NCI-H748 (cell line): Measurements from ENCODE around the gene COMTD1.
"Not testable (repeated sequence)": the region's sequence is repeated elsewhere in the genome, so short reads cannot be mapped to it uniquely, and the experiment has no call there.

Experiments used
- DNase-seq: peaks from one replicate; lab custom pipeline; 2025; ENCODE audit not compliant: unreplicated experiment; lab: John Stamatoyannopoulos, UW

The COMTD1 gene

GRCh38 chr10:75226095-75226494 is 9.7 kb downstream of the COMTD1 start:
- no peak for DNase-seq

DNA sequence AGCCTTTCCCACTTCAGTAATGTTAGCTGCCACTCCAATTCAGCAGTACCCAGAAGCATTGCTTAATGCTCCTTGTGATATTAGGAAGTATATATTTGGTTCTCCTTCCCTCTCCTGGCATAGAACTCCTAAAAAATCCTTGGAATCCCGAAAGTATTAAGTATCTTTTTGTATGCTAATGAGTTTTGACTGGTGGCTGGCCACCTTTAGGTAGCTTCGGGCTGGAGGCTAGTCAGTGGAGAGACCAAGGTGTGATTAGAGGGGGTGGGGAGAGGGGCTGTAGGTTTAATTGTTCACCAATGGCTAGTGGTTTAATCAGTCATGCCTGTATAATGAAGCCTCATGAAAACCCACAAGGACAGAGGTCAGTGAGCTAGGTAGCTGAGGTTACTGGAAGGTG is 12.2 kb downstream of the COMTD1 start:
- DNase-seq, result no peak

DNA sequence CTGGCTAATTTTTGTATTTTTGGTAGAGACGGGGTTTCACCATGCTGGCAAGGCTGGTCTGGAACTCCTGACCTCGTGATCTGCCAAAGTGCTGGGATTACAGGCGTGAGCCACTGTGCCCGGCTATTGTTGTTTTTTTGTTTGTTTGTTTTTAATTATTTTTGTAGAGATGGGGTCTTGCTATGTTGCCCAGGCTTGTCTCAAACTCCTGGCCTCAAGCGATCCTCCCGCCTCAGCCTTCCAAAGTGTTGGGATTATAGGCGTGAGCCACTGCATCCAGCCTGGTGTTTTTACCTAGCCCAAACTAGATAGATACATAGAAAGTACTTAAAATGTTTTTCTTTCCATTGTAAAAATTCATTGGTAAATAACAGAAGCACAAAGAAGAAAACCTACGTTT is 14.3 kb downstream of the COMTD1 start:
- DNase-seq, result not testable (repeated sequence)

DNA sequence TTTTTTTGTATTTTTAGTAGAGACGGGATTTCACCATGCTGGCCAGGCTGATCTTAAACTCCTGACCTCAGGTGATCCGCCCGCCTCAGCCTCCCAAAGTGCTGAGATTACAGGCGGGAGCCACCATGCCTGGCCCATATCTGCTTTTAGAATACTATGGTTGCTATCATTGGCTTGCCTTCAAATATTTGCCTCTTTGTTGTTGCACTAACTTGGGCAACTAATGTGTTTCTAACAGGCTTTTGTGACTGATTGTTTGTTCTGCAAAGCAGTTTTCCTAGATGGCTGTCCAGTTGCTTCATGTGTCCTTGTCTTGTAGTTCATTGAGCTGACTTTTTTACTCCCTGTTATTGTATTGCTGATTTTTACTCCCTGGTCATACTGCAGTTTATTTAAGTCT is 15.5 kb downstream of the COMTD1 start:
- no peak for DNase-seq

- DNase-seq, result no peak
Measured at GRCh38 chr10:75212343-75212742, 23.4 kb downstream of the COMTD1 start.

DNA sequence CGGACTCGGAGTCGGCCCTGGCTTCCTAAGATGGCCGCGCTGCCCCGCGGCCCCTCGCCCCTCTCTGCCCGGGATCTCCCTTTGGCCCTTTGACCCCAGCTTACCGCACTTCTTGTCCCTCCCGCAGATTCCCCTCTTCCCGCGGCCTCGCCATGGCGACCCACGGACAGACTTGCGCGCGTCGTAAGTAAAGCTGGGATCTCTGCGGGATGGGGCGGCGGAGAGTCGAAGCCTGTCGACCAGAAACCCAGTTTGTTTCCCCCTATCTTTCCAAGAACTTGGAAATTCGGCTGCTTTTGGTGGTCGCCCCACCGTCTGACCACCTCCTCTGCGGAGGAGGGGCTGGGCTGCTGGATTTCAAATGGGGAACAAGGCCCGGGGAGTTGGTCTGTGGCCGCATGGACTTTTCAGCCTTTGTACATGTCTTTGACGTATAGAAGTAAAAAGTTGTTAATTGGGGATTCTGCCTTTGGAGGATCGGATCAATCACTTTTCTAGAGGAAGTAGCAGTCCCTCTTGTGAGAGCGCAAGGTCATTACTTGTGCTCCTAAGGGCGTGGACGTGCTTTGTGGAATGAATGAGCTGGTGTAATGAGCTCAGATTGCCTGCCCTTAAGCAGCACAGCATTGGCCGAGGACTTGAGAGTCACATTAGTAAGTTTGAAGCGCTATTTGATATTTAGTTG is 24.6 kb downstream of the COMTD1 start:
- DNase-seq, result peak; percentile 31

DNA sequence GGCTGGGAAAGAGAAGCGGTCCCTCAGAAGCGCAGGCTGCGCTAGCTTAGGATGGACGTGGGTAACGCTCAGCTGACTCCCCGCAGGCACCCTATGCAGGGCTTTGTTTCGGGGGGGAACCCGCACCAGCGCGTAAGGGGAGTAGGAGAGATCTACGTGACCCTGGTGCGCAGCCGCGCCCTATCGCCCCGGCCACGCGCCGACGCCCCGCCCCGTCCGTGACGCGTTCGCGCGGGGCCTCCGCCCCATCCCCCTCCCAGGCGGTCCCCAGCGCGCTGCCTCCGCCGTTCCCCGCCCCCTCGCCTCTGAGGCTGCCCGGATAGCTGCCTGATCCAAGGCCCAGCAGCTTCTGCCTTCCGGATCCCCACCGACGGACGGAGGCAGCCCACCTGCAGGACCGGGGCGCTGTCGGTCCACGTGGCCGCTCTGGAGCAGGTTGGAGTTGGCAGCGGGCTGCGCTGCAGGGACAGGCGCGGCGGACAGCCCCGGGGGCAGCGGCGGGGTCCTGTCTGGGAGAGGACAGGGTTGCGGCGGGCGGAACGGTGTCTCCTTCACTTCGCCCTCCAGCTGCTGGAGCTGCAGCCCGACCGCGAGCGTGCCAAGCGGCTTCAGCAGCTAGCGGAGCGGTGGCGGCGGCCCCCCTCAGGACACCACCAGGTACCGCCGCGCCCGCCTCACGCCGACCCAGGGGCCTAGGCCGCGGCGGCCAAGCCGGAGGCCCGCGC is 25.3 kb downstream of the COMTD1 start, which contains the start of gene VDAC2:
Gene VDAC2 (plus strand): TSS at position 515 of the 725 bp plus-strand sequence. CDS start 363 bp downstream, outside the sequence.
- DNase-seq, result peak; percentile 81

DNA sequence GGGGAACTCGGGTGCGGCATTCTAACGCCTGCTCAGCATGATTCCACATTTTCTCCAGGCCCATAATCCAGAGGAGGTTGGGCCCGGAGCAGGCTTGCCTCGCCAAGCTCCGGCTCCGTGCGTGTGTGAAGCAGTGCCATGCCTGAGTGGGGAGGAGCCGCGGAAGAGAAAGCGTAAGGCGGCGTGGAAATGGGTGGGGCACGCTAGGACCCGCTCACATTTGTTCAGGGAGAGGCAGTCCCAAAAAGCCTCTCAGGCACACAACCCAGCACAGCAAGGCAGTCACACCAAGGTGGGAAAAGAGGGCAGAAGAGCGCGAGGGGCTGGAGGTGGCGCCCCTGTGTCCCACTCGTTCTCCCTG is 25.9 kb downstream of the COMTD1 start:
- peak; percentile 74 for DNase-seq

DNA sequence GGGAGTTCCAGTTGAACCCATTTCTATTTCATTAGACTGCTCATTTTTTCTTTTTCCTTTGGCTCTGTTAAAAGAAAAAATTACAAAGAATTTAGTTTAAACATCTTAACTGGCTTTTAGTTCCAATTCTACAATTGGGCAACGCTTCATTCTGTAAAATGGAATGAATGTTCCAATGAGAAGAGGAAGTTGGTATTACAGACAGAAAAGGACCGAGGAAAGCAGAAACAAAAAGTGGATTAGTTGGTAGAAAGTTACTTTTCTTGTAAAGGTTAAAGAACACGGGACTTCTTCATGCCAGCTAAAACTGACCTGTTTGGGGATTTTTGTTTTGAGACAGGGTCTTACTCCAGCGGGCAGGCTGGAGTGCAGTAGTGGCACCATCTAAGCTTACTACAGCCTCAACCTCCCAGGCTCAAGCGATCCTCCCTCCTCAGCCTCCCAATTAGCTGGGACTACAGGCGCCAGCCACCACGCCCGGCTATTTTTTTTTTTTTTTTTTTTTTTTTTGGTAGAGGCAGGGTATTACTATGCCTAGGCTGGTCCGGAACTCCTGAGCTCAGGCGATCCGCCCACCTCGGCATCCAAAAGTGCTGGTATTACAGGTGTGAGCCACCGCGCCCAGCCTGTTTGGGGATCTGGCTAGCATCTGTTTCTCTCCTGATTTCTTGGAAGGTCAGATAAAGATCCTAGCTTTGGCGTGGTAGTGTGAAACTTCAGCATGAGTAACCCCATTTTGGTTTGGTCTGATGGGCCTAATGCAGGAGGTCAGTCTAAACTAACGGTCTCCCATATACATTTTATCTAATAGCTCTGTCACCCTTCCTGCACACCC is 26.5 kb downstream of the COMTD1 start:
- DNase-seq, result no peak

- no peak for DNase-seq
Measured at GRCh38 chr10:75208181-75208580, 27.6 kb downstream of the COMTD1 start.

GRCh38 chr10:75207857-75208144 is 28.0 kb downstream of the COMTD1 start:
- DNase-seq, result no peak

DNA sequence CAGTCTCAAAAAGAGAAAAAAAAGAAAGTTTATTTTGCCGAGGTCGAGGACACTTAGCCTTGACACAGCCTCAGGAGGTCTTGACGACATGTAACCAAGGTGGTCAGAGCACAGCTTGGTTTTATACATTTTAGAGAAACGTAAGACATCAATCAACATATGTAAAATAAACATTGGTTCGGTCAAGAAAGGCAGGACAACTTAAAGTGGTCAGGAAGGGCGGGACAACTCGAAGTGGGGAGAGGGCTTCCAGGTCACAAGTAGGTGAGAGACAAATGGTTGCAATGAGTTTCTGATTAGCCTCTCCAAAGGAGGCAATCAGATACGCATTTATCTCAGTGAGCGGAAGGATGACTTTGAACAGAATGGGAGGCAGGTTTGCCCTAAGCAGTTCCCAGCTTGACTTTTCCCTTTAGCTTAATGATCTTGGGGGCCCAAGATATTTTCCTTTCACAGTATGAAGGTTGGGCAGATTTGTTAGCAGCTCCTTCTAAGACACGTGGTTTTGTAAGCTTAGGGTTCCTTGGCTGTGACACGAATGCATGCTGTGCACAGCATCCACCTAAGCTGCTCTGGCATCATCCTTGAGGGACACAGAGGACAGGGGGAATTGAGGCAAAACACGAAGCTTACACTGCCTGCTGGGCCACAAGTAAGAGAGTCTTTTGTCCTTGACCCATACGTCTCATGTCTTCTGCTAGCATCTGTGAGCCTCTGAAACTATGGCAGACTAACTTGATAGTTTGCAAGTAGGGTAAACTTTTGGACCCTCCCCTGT is 28.5 kb downstream of the COMTD1 start:
- DNase-seq, result no peak

GRCh38 chr10:75206638-75207037 is 29.1 kb downstream of the COMTD1 start:
- DNase-seq, result not testable (repeated sequence)

- DNase-seq, result no peak
Measured at GRCh38 chr10:75205908-75206307, 29.8 kb downstream of the COMTD1 start.

GRCh38 chr10:75203724-75204123 is 32.0 kb downstream of the COMTD1 start:
- DNase-seq, result no peak

- not testable (repeated sequence) for DNase-seq
Measured at GRCh38 chr10:75203046-75203620, 32.6 kb downstream of the COMTD1 start.

DNA sequence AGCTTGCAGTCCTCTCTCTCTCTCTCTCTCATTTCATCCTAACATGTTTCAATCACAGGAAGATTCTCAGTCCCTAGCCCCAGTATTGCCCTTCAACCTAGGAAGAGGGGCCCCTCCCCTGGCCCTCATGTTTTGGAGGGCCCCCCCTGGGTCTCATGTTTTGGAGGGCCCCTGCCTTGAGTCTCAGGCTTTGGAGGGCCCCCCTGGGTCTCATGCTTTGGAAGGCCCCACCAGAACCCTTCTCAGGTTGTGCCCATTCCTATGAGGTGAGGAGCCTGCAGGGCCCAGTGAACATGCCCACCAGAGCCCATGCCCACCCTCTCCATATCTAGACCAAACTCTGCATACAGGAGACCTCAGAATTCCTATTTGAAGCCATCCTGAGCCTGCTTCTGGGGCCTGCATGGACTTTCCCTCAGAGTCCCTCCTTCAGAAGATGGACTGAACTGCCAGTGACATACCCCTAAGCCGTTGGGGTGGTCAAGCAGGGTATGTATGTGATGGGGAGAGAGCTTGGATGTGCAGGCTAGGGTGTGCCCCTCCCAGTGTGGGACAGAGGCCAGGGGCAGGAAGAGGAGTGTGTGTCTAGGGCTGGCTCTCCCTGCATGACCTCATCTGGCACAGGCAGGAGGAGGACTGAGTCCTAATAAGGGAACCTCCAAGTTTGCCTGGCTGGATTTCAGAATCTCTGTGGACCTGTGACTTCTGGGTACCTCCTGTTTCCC is 33.3 kb downstream of the COMTD1 start:
- DNase-seq, result no peak

GRCh38 chr10:75201793-75202307 is 33.9 kb downstream of the COMTD1 start:
- no peak for DNase-seq

DNA sequence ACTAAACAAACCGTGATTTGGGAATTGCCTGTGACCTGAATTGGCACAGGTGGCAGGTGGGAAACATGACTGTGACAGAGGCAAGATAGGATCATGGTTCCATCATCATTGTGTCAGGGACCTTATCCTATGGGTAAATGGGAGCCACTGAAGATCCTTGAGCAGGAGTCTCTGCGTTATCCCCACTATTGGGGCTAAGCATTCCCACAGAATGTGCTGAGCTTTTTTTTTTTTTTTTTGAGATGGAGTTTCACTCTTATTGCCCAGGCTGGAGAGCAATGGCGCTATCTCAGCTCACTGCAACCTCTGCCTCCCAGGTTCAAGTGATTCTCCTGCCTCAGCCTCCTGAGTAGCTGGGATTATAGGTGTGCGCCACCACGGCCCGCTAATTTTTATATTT is 35.8 kb downstream of the COMTD1 start:
- DNase-seq, result not testable (repeated sequence)

GRCh38 chr10:75197906-75198305 is 37.9 kb downstream of the COMTD1 start:
- no peak for DNase-seq
